ENCODE data around the gene NXPH3.

Gene NXPH3

GRCh38 chr17:49545806-49546545, 29.7 kb upstream of the NXPH3 start:
- Histone ChIP-seq H3K9me3 (no peaks in the 10 kb centered on the region), H3K4me3 (ENCODE audit: low read depth, low read length) (no peak overlapping the region), H3K27me3 (no peaks in the 10 kb centered on the region), H3K4me1 (no peaks in the 10 kb centered on the region), H3K36me3 (no peaks in the 10 kb centered on the region)
- no peak for DNase-seq
- no peak for TF ChIP-seq CTCF (IDR thresholded peaks at IDR 0.05; ENCODE audit: low read depth, low read length)

- H3K27me3 ChIP-seq: no peaks in the 10 kb centered on the region
- no peaks in the 10 kb centered on the region for H3K9me3 ChIP-seq
- no peaks in the 10 kb centered on the region for H3K4me1 ChIP-seq
- H3K36me3 ChIP-seq: no peaks in the 10 kb centered on the region
- no peak for DNase-seq
- no peak overlapping the region for H3K4me3 ChIP-seq (ENCODE audit: low read depth, low read length)
- TF ChIP-seq CTCF (IDR thresholded peaks at IDR 0.05; ENCODE audit: low read depth, low read length): no peak
Observed at GRCh38 chr17:49546546-49547535, 28.8 kb upstream of the NXPH3 start.

GRCh38 chr17:49547566-49547965, 28.1 kb upstream of the NXPH3 start:
- H3K27me3 ChIP-seq: no peaks in the 10 kb centered on the region

GRCh38 chr17:49548051-49548505, 27.6 kb upstream of the NXPH3 start:
- H3K4me1 ChIP-seq: no peaks in the 10 kb centered on the region
- H3K36me3 ChIP-seq: no peaks in the 10 kb centered on the region
- no peaks in the 10 kb centered on the region for H3K9me3 ChIP-seq
- no peak for TF ChIP-seq CTCF (IDR thresholded peaks at IDR 0.05; ENCODE audit: low read depth, low read length)
- DNase-seq: peak; percentile 7
- H3K4me3 ChIP-seq (ENCODE audit: low read depth, low read length): no peak overlapping the region
- no peaks in the 10 kb centered on the region for H3K27me3 ChIP-seq

More at GRCh38 chr17:49547566-49547965, 28.1 kb upstream of the NXPH3 start:
- H3K4me1 ChIP-seq: no peaks in the 10 kb centered on the region
- TF ChIP-seq CTCF (IDR thresholded peaks at IDR 0.05; ENCODE audit: low read depth, low read length): no peak
- no peaks in the 10 kb centered on the region for H3K36me3 ChIP-seq
- no peak overlapping the region for H3K4me3 ChIP-seq (ENCODE audit: low read depth, low read length)
- H3K9me3 ChIP-seq: no peaks in the 10 kb centered on the region
- no peak for DNase-seq

GRCh38 chr17:49548506-49549310, 27.0 kb upstream of the NXPH3 start:
- Histone ChIP-seq H3K27me3 (no peaks in the 10 kb centered on the region), H3K36me3 (no peaks in the 10 kb centered on the region), H3K9me3 (no peaks in the 10 kb centered on the region), H3K4me1 (no peaks in the 10 kb centered on the region), H3K4me3 (ENCODE audit: low read depth, low read length) (no peak overlapping the region)
- peak; percentile 80 for TF ChIP-seq CTCF (IDR thresholded peaks at IDR 0.05; ENCODE audit: low read depth, low read length)
- DNase-seq: peak; percentile 66
